HG03457 (cell line): Measurements from ENCODE around the gene TRMT1.

Experiments used
- ATAC-seq: cut with Tn5 transposase; IDR thresholded peaks from one replicate; pipeline ENCODE4 v1.9.1; 2021; ENCODE audit warnings: moderate number of reproducible peaks; ENCODE audit not compliant: unreplicated experiment

TRMT1 gene

DNA sequence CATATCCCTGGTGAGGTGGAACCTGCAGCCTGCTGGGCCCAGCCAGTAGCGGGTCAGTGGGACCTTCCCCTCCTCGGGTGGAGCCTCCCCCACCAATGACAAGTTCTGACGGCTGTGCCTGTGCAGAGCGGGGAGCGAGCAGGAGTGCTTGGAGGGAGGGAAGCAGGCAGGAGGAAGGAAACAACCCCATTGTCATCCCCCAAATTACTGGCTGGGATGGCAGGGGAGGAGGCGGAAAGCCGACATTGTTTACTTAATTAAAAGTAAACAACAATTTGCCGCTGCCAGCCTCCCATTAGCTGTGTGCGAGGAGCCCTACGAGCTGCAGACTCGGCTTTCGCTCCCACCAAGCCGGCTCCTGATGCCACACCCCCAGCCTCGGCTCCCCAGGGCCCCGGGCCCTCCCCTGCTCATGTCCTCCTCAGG is 59.4 kb downstream of the TRMT1 start:
- ATAC-seq: no peak

DNA sequence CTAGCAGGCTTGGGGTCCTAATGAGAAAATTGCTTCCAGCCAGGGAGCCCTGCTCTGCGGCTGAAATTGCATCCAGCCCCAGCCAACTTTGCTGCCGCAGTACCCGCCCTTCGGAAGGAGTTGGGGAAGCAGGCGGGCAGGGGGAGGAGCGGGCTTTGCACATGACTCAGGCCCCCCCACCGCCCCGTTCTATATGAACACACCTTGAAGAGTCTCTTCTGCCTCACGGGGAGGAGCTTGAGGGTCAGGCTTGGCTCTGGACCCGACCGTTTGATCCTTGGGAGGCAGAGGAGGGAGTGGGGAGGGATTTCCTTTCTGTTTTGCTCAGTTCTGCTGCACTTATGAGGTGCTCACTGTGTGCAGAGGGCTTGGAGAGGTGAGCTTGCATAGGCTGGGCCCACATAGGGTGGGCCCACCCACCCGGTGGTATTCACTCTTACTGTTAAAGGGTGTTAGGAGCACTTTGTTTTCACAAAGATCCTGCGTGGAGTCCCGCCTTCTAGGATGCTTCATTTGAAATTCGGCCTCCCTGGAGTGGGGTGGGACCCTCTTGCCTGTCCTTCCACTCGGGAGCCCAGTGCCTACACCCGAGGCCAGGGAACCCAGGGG is 60.4 kb downstream of the TRMT1 start:
- no peak for ATAC-seq

DNA sequence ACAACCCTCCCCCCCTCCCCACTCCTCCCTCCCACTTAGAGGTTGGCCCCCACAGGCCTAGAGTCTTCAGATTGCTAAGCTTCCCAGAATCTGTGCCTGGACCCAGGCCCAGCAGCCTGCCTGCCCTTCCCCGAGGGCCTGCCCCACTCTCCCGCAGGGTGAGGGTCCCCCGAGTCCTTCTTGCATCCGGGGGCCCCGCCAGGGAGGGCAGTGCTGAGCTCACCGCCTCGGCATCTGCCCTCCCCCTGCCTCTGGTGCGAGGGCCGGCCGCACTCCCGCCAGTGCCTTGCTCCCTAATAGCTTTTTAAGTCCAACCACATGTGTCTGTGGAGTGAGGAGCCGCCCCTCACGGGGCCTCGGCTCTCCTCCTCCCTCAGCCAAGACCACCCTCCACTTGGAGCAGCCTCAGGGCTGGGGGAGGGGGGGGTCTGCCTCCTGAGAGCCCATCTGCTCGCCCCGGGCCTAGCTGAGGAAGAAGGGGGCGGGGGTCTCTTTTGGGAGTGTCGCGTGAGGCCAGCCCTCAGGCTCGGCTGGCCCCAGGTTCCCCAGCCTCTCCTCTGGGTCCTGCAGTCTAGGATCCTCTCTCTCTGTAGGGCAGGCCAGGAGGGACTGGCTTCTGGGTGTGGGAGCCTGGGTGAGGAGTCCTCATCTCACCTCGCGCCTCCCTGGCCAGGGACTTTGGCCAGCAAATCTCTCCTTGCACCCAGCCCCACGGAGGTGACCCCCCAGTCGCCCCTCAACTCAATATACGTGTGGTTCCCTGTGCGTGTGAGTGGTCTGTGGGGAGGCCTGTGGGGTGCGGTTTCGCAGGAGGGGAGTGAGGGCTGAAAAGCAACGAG is 61.1 kb downstream of the TRMT1 start:
- ATAC-seq: no peak
